Anterior cingulate cortex (tissue), 58 donors: ENCODE measurements around the gene CASS4.

Source experiments
- DNase-seq, 58 donors: peaks; one replicate each; lab custom pipeline; 2025; lab: John Stamatoyannopoulos, UW

Gene CASS4

DNA sequence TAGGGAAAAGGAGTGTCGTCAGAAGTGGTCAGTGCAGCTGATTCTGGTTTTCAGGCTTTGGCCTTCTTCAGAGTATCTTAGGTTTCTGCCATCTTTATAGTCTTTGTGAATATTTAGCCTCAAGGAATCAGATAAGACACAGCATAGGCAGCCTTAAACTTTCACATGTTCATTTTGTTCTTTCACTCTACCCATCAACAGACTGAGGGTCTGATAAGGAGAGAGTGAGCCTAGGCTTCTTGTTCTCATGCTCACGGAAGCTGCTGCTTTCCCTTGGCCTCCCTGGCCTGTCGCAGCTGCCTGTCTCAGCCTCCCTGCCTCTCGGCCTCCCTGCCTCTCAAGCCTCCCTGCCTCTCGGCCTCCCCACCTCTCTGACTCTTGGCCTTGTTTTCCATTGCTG lies 76.5 kb downstream of the CASS4 start:
- no peak for DNase-seq

GRCh38 chr20:56501116-56501515 lies 89.1 kb downstream of the CASS4 start:
- DNase-seq = no peak

DNA sequence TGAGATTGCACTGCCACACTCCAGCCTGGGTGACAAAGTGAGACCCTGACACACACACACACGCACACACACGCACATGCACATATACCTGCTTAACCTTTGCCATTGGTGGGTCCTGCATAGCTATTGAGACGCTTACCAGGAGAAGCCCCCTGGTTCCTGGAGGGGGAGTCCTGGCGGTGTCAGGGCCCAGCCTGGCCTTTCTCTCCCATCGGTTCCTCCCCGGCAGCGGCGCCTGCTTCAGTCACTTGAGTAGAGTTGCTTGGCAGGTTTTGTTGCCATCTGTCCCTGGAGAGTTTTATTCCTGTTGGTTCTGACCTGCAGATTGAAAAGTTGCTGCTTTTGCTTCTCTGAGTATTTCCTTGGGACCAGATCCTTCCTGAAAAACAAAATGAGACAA lies 91.9 kb downstream of the CASS4 start:
- no peak for DNase-seq

GRCh38 chr20:56504373-56505005 lies 92.4 kb downstream of the CASS4 start:
- no peak for DNase-seq

DNA sequence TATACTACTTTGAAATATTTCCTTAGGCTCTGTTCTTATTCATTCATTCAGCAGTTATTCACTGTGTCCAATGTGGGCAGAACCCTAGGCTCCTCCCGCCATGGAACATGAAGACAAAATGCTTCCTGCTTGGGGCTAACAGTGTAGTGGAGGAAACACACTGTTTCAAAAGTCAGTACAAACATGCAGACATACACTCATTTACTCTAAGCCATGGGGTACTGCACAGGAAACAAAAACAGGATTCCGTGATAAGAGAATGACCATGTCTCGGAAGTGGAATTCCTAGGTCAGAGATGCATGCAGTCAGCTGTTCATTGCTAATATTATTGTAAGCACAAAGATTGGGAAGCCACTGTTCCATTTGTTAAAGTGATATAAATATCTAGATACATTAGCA lies 94.0 kb downstream of the CASS4 start:
- DNase-seq = no peak
